ENCODE data around the gene TXNL4A.

DNA sequence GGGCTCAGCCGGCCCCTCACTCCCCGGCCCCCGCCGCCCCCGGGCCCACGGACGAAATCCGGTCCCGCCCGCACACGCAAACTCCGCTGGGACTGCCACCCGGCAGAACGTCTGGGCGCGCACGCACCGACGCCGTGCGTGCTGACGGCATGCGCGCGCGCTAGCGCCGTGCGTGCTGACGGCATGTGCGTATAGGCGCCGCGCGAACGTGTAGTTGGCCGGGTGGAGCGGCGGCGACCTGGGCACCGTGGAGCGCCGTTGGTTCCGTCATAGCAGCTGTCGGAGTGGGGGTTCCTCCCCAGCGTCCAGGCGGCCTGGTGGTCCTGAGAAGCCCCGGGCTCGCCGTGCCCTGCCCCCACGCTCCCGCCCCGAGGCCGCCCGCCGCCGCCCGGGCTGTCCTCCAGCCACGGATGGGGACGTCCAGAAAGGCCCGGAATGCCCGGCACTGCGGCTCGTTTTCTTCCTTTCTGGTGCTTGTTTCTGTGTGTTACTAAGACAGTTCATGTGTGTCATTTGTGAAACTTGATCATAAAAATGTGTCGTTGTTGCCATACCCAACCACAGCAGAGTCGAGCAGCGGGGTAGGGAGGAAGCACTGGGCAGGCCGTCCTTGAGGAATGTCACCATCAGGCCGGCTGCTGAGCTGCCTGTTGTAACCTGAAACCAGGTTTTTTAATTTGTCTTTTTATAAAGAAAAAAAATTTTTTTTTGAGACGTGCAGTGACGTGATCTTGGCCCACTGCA lies at the start of gene TXNL4A:
- peak; percentile 79 for TF ChIP-seq POLR2A (IDR thresholded peaks at IDR 0.05; ENCODE audit: extremely low read depth, insufficient read length)
- TF ChIP-seq, protein P1, sequence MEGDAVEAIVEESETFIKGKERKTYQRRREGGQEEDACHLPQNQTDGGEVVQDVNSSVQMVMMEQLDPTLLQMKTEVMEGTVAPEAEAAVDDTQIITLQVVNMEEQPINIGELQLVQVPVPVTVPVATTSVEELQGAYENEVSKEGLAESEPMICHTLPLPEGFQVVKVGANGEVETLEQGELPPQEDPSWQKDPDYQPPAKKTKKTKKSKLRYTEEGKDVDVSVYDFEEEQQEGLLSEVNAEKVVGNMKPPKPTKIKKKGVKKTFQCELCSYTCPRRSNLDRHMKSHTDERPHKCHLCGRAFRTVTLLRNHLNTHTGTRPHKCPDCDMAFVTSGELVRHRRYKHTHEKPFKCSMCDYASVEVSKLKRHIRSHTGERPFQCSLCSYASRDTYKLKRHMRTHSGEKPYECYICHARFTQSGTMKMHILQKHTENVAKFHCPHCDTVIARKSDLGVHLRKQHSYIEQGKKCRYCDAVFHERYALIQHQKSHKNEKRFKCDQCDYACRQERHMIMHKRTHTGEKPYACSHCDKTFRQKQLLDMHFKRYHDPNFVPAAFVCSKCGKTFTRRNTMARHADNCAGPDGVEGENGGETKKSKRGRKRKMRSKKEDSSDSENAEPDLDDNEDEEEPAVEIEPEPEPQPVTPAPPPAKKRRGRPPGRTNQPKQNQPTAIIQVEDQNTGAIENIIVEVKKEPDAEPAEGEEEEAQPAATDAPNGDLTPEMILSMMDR (IDR thresholded peaks at IDR 0.05; ENCODE audit: low read depth, low read length), result no peak

Data from NB4 (cell line).